ENCODE measurements around the gene CCDC192. TPM values are rescaled to one million over a fixed set of nuclear protein-coding genes. Genes with fewer than 3 reads are reported as not detected.

CCDC192 gene
- total RNA-seq, 1 donor from 2014 or later: not detected

DNA sequence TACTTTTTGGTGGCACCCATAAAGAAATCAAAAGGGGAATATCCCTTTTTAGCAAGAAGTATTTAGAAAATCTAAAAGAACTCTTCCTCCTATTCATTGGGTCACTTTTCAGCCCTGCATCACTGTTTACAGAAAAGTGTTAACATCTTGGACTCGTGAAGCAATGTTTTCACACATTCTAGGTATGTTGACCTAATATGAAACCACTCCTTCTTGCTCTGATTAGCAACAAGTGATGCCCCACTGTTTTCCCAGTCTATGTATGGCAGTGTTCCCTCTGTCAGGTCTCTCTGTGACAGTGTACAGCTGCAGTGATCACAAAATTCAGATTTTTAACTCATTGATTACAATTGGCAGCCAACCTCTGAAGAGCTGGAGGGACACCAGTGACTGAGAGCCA, 232.2 kb downstream of the CCDC192 start:
- H3K4me1 Mint-ChIP-seq: peaks cover 16% of the 10 kb centered on the region
- H3F3A ChIP-seq (ENCODE audit: low read depth): peaks cover 9% of the 10 kb centered on the region
- peaks cover 2% of the 10 kb centered on the region for H3K36me3 Mint-ChIP-seq
- H3K9me3 ChIP-seq (ENCODE audit: low read depth): no peaks in the 10 kb centered on the region
- peaks cover 93% of the 10 kb centered on the region for H3K27me3 ChIP-seq
- H3K9ac ChIP-seq: no peak overlapping the region
- H3K4me2 ChIP-seq: no peak overlapping the region
- no peaks in the 10 kb centered on the region for H3K36me3 ChIP-seq
- no peak overlapping the region for H3K27ac Mint-ChIP-seq
- TF ChIP-seq EZH2phosphoT487 (IDR thresholded peaks at IDR 0.05): no peak
- TF ChIP-seq CTCF (IDR thresholded peaks at IDR 0.05): no peak
- no peak for TF ChIP-seq EZH2 (IDR thresholded peaks at IDR 0.05)
- peaks cover 30% of the 10 kb centered on the region for H3K4me1 ChIP-seq
- H3K4me3 Mint-ChIP-seq: no peak overlapping the region
- peaks cover 3% of the 10 kb centered on the region for H3K27me3 Mint-ChIP-seq (ENCODE audit: insufficient read depth, low read depth)
- H4K20me1 ChIP-seq (ENCODE audit: low read depth): no peaks in the 10 kb centered on the region
- no peaks in the 10 kb centered on the region for H3K79me2 ChIP-seq (ENCODE audit: low read depth)
- H3K4me3 ChIP-seq: no peak overlapping the region
- no peak overlapping the region for H2AFZ ChIP-seq (replicated peaks)
- no peak for DNase-seq (ENCODE audit: low spot score)
- H3K27ac ChIP-seq: no peak overlapping the region
- H3K9me3 Mint-ChIP-seq: peaks cover 5% of the 10 kb centered on the region

DNA sequence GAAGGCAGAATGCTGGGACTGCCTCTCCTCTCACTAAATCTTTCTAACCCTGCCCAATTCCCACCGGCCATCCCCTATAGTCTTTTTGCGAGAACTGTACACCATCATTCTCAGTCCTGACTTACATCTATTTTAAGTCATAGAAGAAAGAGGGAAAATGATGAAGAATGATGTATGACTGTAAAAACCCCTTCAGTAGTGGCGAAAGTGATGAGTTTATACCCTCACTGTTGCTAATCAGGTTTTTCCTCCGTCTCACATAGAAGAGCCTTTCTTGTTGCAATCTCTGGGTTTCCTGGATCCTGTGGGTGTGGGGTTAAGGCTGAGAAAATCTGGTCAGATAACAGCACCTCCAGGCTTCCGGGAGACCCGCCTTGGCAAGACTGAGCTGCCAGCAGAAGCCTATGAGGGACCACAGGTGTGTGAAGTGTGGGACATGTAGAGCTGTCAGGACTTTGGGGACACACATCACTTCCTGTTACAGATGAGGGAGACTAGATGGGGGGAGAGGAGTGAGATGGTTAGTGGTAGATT, 233.3 kb downstream of the CCDC192 start:
- H3K9me3 ChIP-seq (ENCODE audit: low read depth): no peaks in the 10 kb centered on the region
- TF ChIP-seq CTCF (IDR thresholded peaks at IDR 0.05): no peak
- no peak for TF ChIP-seq EZH2 (IDR thresholded peaks at IDR 0.05)
- no peak for TF ChIP-seq EZH2phosphoT487 (IDR thresholded peaks at IDR 0.05)
- H3K27ac ChIP-seq: no peak overlapping the region
- peaks cover 26% of the 10 kb centered on the region for H3K4me1 Mint-ChIP-seq
- peaks cover 6% of the 10 kb centered on the region for H3K27me3 Mint-ChIP-seq (ENCODE audit: insufficient read depth, low read depth)
- no peak overlapping the region for H3K4me3 Mint-ChIP-seq
- peaks cover 5% of the 10 kb centered on the region for H3K9me3 Mint-ChIP-seq
- H4K20me1 ChIP-seq (ENCODE audit: low read depth): peaks cover 4% of the 10 kb centered on the region
- peaks cover 30% of the 10 kb centered on the region for H3K4me1 ChIP-seq
- no peaks in the 10 kb centered on the region for H3K79me2 ChIP-seq (ENCODE audit: low read depth)
- H2AFZ ChIP-seq (replicated peaks): no peak overlapping the region
- H3K36me3 Mint-ChIP-seq: peaks cover 2% of the 10 kb centered on the region
- H3K4me2 ChIP-seq: no peak overlapping the region
- DNase-seq (ENCODE audit: low spot score): no peak
- no peak overlapping the region for H3K4me3 ChIP-seq
- peaks cover 9% of the 10 kb centered on the region for H3F3A ChIP-seq (ENCODE audit: low read depth)
- H3K27me3 ChIP-seq: peaks cover 88% of the 10 kb centered on the region
- H3K36me3 ChIP-seq: no peaks in the 10 kb centered on the region
- H3K27ac Mint-ChIP-seq: no peak overlapping the region
- no peak overlapping the region for H3K9ac ChIP-seq

DNA sequence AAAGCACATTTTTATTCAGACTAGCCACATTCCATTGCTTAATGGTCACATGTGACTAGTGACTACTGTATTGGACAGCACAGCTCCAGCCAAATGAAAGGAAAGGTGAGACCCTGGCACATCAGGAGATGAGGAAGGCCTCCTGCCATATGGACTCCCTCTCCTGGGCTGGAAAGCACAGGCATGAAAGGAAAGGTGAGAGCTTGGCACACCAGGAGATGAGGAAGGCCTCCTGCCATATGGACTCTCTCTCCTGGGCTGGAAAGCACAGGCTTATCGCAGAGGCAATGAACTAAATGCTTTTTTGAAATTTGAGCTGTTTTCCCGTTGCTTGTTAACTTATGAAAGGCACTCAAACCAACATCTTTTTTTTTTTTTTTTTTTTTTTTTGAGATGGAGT, 235.6 kb downstream of the CCDC192 start:
- Histone ChIP-seq H3K79me2 (ENCODE audit: low read depth) (no peaks in the 10 kb centered on the region), H3K4me2 (no peak overlapping the region), H3F3A (ENCODE audit: low read depth) (peaks cover 9% of the 10 kb centered on the region), H3K9ac (no peak overlapping the region), H3K27ac (no peak overlapping the region), H3K36me3 (no peaks in the 10 kb centered on the region), H2AFZ (replicated peaks) (no peak overlapping the region), H4K20me1 (ENCODE audit: low read depth) (peaks cover 4% of the 10 kb centered on the region), H3K4me3 (no peak overlapping the region), H3K9me3 (ENCODE audit: low read depth) (no peaks in the 10 kb centered on the region), H3K4me1 (peaks cover 35% of the 10 kb centered on the region), H3K27me3 (peaks cover 66% of the 10 kb centered on the region)
- H3K4me1 Mint-ChIP-seq: peaks cover 43% of the 10 kb centered on the region
- DNase-seq (ENCODE audit: low spot score): no peak
- H3K36me3 Mint-ChIP-seq: peaks cover 2% of the 10 kb centered on the region
- TF ChIP-seq EZH2phosphoT487 (IDR thresholded peaks at IDR 0.05) (no peak), CTCF (IDR thresholded peaks at IDR 0.05) (no peak), EZH2 (IDR thresholded peaks at IDR 0.05) (no peak)
- no peaks in the 10 kb centered on the region for H3K9me3 Mint-ChIP-seq
- H3K27me3 Mint-ChIP-seq (ENCODE audit: insufficient read depth, low read depth): peaks cover 10% of the 10 kb centered on the region
- H3K4me3 Mint-ChIP-seq: no peak overlapping the region
- H3K27ac Mint-ChIP-seq: no peak overlapping the region
